GM04503 (cell line): Measurements from ENCODE around the gene CAAP1.
A peak's percentile ranks its signal among the peaks of the same experiment; 100 is the strongest.
"Not testable (repeated sequence)": the region's sequence is repeated elsewhere in the genome, so short reads cannot be mapped to it uniquely, and the experiment has no call there.

Source experiments
- DNase-seq: peaks from one replicate; pipeline ENCODE4 v3.0.0-alpha.2; 2012; ENCODE audit warnings: low read depth

Gene CAAP1, protein sequence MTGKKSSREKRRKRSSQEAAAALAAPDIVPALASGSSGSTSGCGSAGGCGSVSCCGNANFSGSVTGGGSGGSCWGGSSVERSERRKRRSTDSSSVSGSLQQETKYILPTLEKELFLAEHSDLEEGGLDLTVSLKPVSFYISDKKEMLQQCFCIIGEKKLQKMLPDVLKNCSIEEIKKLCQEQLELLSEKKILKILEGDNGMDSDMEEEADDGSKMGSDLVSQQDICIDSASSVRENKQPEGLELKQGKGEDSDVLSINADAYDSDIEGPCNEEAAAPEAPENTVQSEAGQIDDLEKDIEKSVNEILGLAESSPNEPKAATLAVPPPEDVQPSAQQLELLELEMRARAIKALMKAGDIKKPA

DNA sequence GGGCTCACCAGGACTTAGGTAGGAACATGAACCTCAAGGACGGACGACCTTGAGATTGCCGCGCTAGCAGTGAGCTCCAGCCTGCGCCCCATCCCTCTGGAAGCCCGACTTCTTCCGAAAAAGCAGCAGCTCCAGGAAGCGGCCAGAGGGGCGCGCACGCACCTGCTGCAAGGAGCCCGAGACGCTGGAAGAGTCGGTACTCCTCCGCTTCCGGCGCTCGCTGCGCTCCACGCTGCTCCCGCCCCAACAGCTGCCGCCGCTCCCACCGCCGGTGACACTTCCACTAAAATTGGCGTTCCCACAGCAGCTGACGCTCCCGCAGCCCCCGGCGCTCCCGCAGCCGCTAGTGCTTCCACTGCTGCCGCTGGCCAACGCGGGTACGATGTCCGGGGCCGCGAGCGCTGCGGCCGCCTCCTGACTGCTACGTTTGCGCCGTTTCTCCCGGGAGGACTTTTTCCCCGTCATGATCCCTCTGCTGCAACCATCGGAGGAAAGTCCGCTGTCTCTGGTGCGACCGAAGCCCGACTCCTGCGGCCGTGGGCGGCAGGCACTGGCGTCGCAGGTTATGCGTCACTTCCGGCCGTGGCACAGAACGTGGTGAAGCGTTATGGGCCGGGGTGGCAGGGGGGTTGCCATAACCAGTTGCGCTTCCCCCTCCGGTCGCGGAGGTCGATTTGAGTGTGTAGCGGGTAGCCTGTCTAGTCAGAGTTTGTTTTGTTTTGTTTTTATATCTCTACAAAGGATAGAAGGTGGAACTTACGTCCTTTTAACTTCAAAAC lies at the start of gene CAAP1:
Gene CAAP1 (minus strand): TSS at position 552 of the 779 bp plus-strand sequence. CDS start 87 bp downstream, at position 465.
- DNase-seq, result peak; percentile 49

DNA sequence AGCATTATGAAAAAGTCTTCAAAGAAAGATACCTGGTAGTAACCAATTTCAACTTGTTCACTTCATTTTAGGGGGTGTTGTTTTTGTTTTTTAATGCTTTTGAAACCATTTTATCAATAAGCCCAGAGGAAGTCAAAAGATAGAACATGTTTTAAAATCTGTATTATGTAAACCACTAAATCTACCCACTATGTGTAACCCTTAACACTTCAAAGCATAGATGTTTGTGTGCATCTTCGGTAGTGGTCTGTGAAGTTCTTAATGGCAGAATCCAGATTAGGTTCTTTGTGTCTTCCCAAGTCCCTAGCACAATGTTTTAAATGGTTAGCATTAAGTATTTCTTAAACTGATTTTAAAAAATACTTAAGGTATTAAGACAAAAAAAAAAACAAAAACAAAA lies 48.2 kb upstream of the CAAP1 start:
- no peak for DNase-seq

DNA sequence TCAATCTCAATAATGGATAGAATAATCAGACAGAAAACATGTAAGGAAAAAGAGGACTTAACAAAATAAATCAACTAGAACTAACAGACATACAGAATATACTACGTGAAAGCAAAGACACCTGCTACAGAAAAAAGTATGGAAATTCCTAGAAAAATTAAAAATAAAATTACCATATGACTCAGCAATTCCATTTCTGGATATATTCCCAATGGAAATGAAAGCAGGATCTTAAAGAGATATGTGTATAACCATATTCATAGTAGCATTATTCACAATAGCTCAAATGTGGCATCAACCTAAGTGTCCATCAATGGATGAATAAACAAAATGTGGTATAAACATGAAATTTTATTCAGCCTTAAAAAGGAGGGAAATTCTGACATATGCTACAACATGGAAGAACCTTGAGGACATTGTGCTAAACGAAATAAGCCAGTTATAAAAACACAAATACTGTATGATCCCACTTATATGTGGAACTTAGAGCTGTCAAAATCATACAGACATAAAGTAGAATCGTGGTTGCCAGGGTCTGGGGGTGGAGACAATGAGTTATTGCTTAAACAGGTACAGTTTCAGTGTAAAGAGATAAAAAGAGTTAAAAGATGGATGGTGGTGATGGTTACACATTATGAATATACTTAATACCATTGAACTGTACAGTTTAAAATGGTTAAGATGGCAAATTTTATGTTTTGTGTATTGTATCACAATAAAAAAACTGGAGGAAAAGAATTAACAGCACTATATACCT lies 47.5 kb upstream of the CAAP1 start:
- no peak for DNase-seq

DNA sequence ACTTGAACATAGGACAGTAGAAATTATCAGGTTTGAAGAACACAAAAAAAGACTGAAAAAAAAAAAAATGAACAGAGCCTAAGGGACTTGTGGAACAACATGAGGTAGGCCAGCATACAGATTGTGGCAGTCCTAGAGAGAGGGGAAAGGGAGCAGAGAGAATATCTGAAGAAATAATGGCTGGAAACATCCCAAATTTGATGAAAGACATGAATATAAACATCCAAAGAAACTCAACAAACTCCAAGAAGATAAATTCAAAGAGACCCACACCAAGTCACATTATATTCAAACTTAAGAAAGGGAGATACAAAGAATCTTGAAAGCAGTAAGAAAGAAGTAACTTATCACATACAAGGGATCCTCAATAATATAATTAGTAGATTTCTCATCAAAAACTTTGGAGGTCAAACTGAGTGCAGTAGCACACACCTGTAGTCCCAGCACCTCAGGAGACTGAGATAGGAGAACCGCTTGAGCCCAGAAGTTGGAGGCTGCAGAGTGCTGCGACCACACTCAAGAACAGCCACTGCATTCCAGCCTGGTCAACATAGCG lies 45.3 kb upstream of the CAAP1 start:
- DNase-seq, result no peak

DNA sequence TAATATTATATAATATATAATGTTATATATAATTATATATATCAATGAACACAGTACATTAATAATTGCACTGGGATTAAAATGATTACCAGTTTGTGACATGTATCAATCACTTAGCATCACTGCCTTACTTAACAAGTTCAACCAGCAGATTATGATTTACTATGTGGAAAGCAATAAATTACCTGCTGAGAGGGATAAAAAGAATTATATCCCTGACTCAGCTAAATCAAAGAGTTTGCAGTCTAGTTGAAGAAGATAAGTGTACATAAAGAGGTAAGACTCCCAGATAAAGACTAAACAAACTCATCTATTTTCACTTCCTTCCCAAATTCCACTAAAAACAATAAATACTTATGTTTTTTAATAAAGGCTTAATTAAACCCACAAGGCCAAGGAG lies 43.2 kb upstream of the CAAP1 start:
- no peak for DNase-seq

DNA sequence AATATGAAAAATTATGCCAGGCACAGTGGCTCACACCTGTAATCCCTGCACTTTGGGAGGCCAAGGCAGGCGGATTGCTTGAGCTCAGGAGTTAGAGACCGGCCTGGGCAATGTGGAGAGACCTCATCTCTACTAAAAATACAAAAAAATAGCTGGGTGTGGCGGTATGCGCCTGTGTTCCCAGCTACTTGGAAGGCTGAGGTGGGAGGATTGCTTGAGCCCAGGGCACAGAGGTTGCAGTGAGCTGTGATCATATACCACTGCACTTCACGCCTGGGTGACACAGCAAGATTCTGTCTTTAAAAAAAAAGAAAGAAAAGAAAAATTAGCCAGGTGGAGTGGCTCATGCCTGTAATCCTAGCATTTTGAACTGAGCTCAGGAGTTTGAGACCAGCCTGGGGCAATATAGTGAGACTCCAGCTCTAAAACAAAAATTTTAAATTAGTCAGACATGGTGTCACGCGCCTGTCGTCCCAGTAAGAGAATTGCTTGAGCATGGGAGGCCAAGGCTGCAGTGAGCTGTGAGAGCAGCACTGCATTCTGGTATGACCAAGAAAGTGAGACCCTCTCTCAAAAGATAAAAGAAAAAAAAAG lies 36.4 kb upstream of the CAAP1 start:
- no peak for DNase-seq

DNA sequence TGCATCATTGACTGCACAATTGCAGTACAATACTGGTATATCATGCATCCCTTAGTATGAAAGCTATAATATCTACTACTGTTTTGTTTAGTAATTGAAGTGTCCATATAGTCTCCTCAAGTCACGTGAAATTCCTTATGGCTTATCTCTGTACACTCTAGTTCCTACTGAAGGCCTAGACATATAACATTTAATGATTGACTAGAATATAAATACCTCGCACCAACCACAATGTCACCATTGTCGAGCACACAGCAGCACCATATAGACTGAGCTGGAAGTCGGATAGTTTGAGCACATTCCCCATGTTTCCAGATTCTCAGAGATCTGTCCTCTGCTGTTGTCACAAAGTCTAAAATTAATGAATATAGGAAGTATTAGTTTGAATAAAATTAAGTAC lies 33.0 kb upstream of the CAAP1 start:
- no peak for DNase-seq

DNA sequence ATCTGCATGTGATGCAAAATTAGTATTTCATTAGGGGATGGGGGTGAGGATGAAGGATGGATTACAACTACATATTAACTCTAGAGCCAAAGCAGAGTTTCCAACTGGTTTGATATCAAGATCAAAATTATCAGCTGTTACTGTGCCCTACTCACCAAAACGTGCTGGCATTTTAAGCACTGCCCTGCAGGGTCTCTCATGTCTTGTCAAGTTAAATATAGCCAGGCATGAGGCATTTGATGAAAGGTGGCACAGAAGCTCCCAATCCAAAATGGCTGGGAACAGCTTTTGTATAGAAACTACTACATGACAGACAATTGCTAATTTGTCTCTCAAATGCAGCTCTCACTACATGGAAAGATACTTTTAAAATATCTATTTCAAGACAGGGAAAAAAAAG lies 27.1 kb upstream of the CAAP1 start:
- DNase-seq, result no peak

DNA sequence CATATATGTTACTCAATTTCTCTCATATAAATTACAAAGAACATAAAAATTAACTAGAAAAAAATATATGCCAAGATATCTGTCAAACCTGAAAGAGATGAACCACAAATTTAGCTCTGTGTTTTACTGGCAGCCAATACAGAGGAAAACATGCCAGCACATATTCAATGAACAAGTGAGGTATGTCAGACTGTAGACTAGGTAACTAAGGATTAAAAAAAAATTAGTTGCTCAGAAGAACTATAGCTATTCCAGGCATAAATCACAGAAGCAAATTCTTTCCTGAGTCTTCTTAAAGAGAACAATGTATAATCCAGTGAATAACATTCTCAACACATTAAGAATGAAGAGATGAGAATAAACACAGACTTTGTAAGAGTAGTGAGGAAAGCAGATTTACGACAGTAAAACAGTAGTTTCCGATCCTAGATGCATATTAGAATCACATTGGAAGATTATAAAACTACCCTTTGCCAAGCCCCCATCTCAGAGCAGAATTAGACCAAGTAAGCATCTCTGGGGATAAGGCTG lies 20.6 kb upstream of the CAAP1 start:
- no peak for DNase-seq

DNA sequence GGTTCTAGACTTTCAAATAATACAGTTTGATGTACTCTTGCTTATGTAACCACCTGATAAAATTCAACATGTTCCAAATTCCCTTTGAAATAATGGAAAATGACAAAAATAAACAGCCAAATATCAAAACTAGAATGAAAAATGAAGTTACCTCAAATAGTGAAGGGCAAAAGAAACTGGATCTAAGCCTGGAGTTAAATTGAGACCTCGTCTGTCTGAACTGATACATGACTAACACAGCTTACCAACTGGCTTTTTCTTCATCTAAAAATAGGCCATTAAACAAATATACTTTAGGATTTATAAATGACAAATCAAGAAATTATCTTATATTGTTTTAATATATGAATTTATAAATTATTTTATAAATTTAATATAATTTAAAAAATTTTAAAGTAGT lies 12.1 kb upstream of the CAAP1 start:
- DNase-seq, result no peak

DNA sequence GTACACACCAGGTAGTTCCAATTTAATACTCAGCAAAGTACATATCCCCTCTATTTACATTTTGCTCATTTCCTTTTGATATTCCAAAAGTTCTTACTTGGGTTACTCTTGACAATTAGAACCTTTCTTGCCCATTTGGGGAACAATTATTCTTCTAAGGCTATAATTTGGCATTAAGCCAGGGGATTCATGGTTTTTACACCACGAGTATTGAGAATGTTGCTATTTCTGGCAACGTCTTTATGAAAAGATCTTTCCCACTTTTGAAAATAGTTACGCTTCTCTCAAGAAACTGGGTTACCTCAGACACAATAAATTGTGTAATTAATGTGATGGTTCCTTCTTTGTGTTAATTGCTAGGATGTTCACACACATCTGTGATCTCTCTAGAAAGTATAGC lies 11.5 kb upstream of the CAAP1 start:
- DNase-seq, result no peak

DNA sequence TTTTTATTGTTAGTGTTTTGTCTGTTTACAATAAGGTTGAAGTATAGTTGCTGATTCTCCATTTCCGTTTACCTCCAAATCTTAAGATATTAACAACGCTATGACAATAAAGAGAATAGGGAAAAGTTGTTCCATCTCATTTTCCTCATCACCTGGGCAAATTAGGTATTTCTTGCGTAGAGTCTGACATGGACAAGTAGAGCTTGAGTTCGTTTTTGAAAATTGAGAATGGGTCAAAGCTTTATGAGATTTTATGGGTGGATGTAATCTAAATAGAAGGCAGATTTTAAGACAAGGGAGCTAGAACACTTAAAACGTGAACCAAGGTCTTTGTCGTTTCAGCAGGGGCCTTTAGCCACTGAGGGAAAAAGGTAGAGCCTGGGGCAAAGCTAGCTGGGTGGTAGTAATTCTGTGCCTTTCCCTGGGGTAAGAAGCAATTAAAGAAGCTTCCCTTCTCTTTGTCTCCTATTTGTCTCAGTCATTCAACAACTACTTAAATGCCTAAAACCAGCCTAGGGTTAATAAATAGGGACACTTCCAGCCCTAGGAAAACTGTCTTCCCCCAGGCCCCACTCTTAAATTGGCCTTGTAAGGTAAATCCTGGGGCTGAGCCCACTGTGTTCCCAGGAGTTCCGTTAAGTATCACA lies 551 bp upstream of the CAAP1 start:
- DNase-seq, result no peak

DNA sequence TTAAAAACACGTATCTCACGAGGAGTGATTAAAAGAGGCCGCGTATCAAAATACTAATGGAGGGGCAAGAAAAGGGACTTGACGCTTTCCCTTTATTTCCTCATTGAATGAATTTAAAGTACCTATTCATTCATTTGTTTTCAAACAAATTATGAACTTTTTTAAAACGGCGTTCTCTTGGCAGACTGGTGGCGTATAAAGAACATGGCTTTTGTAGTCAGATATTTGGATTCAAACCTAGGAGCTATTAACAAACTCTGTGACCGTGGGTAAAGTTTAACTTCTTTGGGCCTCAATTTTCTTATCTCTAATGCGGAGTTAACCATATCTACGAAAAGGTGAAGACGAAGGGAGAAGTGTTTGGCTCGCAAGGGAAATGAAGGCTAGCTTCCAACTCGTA lies 876 bp downstream of the CAAP1 start:
- DNase-seq, result no peak

DNA sequence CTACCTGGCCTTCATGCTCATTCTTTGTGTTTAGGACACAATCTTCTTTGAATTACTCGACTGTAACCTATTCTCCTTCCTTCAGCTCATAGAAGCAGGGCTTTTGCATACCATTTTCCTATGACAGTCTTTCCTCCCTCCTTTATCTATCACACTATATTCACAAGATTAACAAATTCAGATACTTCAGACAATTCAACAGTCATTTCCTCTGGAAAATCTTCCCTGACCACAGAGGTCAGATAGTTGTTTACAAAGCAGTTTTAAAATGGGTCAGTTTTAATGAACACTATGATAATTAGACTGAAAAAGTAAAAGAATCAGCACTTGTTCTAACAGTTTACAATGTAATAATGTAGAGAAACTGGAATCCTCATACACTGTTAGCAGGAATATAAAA lies 4.3 kb downstream of the CAAP1 start:
- no peak for DNase-seq

DNA sequence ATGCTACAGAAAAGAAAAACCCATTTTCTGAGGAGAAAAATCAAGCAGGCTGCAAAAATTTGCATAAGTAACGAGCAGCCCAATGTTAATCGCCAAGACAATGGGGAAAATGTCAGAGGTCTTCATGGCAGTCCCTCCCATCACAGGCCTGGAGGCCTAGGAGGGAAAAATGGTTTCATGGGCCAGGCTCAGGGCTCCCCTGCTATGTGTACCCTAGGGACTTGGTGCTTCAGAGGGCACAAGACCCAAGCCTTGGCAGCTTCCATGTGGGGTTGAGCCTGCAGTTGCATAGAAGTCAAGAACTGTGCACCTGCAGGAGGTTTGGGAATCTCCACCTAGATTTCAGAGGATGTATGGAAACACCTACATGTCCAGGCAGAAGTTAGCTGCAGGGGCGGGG lies 10.4 kb downstream of the CAAP1 start:
- DNase-seq, result no peak

DNA sequence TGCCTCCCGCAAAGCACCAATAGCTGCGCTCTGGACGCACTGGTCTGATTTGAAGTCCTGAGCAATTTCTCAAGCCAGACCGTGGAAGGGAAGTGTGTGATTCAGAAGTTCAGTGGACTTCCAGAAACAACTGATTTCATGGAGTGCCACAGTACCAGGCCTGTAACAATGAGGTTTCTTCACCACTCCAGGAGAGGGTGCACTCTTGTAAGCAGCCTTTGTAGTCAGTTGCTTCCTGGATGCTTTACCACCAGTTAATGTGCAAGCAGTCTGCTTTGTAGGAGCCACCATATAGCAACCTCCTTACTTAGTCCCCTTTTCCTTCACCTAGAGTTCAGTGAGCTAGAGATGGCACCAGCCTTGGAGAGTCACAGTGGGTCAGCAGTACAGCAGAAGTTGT lies 12.3 kb downstream of the CAAP1 start:
- no peak for DNase-seq

DNA sequence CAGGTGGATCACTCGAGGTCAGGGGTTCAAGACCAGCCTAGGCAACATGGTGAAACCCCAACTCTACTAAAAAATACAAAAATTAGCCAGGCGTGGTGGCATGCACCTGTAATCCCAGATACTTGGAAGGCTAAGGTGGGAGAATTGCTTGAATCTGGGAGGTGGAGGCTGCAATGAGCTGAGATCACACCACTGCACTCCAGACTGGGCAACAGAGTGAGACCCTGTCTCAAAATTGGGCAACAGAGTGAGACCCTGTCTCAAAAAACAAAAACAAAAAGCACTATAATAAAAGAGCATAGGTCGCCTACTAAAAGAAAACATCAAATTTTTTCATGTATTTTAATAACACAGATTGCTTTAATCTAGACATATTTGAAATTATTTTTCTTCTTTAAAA lies 17.4 kb downstream of the CAAP1 start:
- not testable (repeated sequence) for DNase-seq

DNA sequence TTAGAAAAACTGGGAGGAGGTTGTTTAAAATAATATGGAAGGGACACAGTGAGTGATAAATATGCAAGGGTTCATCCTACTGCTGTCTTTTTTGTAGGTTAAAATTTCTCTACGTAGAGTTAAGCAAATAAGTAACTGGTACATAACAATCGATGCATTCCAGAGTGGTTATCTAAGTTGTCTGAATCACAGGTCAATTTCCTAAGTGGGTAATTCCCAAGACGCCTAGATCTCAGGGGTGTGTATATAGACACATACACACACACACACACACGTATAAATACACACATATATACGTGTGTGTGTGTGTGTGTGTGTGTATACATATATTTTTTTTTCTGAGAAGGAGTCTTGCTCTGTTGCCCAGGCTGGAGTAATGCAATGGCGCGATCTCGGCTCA lies 22.3 kb downstream of the CAAP1 start:
- DNase-seq, result no peak

DNA sequence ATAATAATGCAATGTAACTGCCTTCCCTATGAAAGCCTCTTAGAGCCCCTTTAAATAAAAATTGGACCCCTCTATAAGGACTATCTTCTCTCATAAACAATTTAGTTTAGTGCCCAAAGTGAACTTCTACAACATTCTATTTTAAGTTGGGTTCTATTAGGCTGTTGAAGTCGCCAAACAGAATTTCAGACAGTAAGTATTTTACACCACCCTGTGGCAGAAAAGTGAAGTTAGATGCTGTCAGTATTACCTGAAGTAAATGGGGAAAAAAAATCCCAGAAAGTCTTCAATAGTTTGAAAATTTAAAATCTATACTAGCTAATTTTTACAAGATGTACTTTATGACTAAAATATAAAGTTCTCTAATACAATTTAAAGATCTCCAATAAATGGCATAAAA lies 29.5 kb downstream of the CAAP1 start:
- DNase-seq, result no peak

DNA sequence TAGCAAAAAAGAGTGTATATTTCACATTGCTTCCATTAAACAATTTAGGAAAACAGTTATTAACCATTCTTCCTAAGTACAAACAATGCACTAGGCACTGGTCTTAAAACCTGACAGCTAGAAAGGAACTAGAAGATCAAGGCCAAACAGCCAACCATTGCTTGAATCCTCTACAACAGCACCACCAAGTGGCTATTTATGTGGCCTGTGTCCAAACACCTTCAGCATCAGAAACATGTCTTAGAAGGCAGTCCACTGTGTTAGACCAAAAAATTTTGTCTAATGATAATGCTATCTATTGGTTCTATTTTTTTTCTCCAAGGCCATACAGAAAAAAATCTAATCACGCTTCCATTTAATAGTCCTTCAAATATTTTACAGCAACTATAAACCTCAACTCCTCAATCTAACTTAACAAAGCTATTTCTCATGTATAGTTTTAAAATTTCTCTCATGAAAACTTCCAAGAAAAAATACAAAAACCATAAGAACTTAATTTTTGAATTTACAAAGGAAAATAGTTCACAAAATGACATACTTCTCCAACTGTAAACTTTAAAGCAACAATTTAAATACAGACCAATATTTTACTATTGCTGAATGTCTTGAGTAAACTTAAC lies 36.1 kb downstream of the CAAP1 start:
- no peak for DNase-seq

DNA sequence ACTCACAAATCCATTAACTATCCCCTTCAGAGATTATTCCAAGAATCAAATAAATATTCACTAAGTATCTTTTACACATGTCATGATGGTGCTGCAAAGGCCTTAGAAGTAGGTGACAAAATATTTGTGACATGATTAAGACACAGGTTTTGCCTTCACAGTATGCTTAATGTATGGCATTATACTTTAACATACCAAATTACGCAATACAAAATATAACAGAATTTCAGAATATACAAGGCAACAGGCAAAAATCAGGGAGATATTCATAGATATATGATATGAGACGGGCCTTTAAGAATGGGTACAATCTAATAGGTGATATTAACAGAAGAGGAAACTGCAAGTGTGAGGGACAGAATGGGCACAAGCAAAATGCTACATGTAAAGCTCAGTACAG lies 41.6 kb downstream of the CAAP1 start:
- no peak for DNase-seq
